GM19238 (cell line): Measurements from ENCODE around the gene ST8SIA1.

Experiments
- DNase-seq: peaks from one replicate; pipeline ENCODE4 v3.0.0; 2011; ENCODE audit warnings: low spot score; ENCODE audit not compliant: insufficient read length

The ST8SIA1 gene

GRCh38 chr12:22332202-22332601 is 2.3 kb downstream of the ST8SIA1 start:
- DNase-seq, result no peak

GRCh38 chr12:22329621-22330020 is 4.9 kb downstream of the ST8SIA1 start:
- DNase-seq, result no peak

GRCh38 chr12:22325218-22325617 is 9.3 kb downstream of the ST8SIA1 start:
- DNase-seq, result no peak

- DNase-seq, result no peak
These were observed 12.4 kb downstream of the ST8SIA1 start for GRCh38 chr12:22322091-22322490.

GRCh38 chr12:22321638-22322037 is 12.9 kb downstream of the ST8SIA1 start:
- no peak for DNase-seq

GRCh38 chr12:22321018-22321605 is 13.4 kb downstream of the ST8SIA1 start:
- no peak for DNase-seq

GRCh38 chr12:22318108-22318737 is 16.3 kb downstream of the ST8SIA1 start:
- DNase-seq, result no peak

GRCh38 chr12:22313963-22314330 is 20.6 kb downstream of the ST8SIA1 start:
- no peak for DNase-seq

- no peak for DNase-seq
These were observed 21.1 kb downstream of the ST8SIA1 start for GRCh38 chr12:22313286-22313962.

GRCh38 chr12:22312336-22312735 is 22.2 kb downstream of the ST8SIA1 start:
- no peak for DNase-seq

- no peak for DNase-seq
These were observed 23.8 kb downstream of the ST8SIA1 start for GRCh38 chr12:22310709-22311108.

GRCh38 chr12:22310275-22310674 is 24.2 kb downstream of the ST8SIA1 start:
- no peak for DNase-seq

- no peak for DNase-seq
These were observed 26.7 kb downstream of the ST8SIA1 start for GRCh38 chr12:22307811-22308210.

- no peak for DNase-seq
These were observed 28.2 kb downstream of the ST8SIA1 start for GRCh38 chr12:22306311-22306710.

- DNase-seq, result no peak
These were observed 30.2 kb downstream of the ST8SIA1 start for GRCh38 chr12:22304341-22304740.

- no peak for DNase-seq
These were observed 35.1 kb downstream of the ST8SIA1 start for GRCh38 chr12:22299294-22299912.

- DNase-seq, result no peak
These were observed 45.3 kb downstream of the ST8SIA1 start for GRCh38 chr12:22289250-22289649.

GRCh38 chr12:22287776-22288621 is 46.5 kb downstream of the ST8SIA1 start:
- DNase-seq, result no peak

- no peak for DNase-seq
These were observed 47.4 kb downstream of the ST8SIA1 start for GRCh38 chr12:22287101-22287500.

GRCh38 chr12:22286569-22286968 is 47.9 kb downstream of the ST8SIA1 start:
- DNase-seq, result no peak

GRCh38 chr12:22285846-22286245 is 48.7 kb downstream of the ST8SIA1 start:
- no peak for DNase-seq

GRCh38 chr12:22284871-22285270 is 49.6 kb downstream of the ST8SIA1 start:
- DNase-seq, result no peak
